CD14-positive monocyte (primary cell): ENCODE results near the gene COQ9. TPM values are rescaled to one million over a fixed set of nuclear protein-coding genes. Genes with fewer than 3 reads are reported as not detected.
"Not testable (repeated sequence)": the region's sequence is repeated elsewhere in the genome, so short reads cannot be mapped to it uniquely, and the experiment has no call there.

Source experiments
- DNase-seq, 3 donors: peaks; one replicate each; pipeline ENCODE4 v3.0.0-alpha.2; 2011 to 2022
- H2AFZ ChIP-seq: 2 replicates; pipeline ENCODE4 v1.6.0; 2012; ENCODE audit warnings: mild to moderate bottlenecking, low read depth, low read length, inconsistent platforms; ENCODE audit not compliant: insufficient read depth, poor library complexity, severe bottlenecking
- H3K27ac ChIP-seq, 2 donors: 1 replicate in 1 of 2; 2 replicates in 1 of 2; pipeline ENCODE4 v1.5.1; 2012 to 2013; ENCODE audit warnings: low read length in 2 of 2, control low read depth in 1 of 2, inconsistent platforms in 1 of 2, low read depth in 1 of 2, mild to moderate bottlenecking in 1 of 2
- H3K27me3 ChIP-seq, 2 donors: one replicate each; pipeline versions ENCODE4 v1.6.0 to v1.6.1; 2011 to 2013; ENCODE audit warnings: low read length in 2 of 2; ENCODE audit not compliant: control insufficient read depth in 2 of 2, insufficient read depth in 2 of 2
- H3K36me3 ChIP-seq, 2 donors: replicated peaks in 1 of 2; 1 replicate in 1 of 2; 2 replicates in 1 of 2; pipeline versions ENCODE4 v1.5.1 to v1.6.1; 2012 to 2013; ENCODE audit warnings: low read length in 2 of 2, control low read depth in 1 of 2, inconsistent platforms in 1 of 2, mild to moderate bottlenecking in 1 of 2; ENCODE audit not compliant: insufficient read depth in 2 of 2, control insufficient read depth in 1 of 2
- H3K4me1 ChIP-seq, 2 donors: 1 replicate in 1 of 2; 2 replicates in 1 of 2; pipeline versions ENCODE4 v1.5.1 to v1.6.1; 2012 to 2013; ENCODE audit warnings: low read length in 2 of 2, control low read depth in 1 of 2, inconsistent platforms in 1 of 2, mild to moderate bottlenecking in 1 of 2, moderate library complexity in 1 of 2; ENCODE audit not compliant: insufficient read depth in 2 of 2, control insufficient read depth in 1 of 2
- H3K4me2 ChIP-seq: replicated peaks from 2 replicates; pipeline ENCODE3; 2012; ENCODE audit warnings: low read length, moderate library complexity, mild to moderate bottlenecking; ENCODE audit not compliant: poor library complexity, severe bottlenecking; ENCODE audit errors: extremely low read depth
- H3K4me3 ChIP-seq, 3 experiments: fragments of 200-600 bp in 1 of 3; sonication (generic) in 1 of 3; replicated peaks in 1 of 3; 1 replicate in 2 of 3; 2 replicates in 1 of 3; pipeline ENCODE4 v1.5.1; 2011 to 2013; ENCODE audit warnings: low read length in 3 of 3, mild to moderate bottlenecking in 3 of 3, control low read depth in 2 of 3, low read depth in 2 of 3, inconsistent platforms in 1 of 3, moderate library complexity in 1 of 3
- H3K79me2 ChIP-seq: 2 replicates; pipeline ENCODE4 v1.6.0; 2012; ENCODE audit warnings: mild to moderate bottlenecking, control low read depth, inconsistent platforms, low read length, moderate library complexity; ENCODE audit not compliant: insufficient read depth
- H3K9ac ChIP-seq: 2 replicates; pipeline ENCODE4 v1.6.0; 2017; ENCODE audit warnings: low read length, mild to moderate bottlenecking; ENCODE audit not compliant: insufficient read depth, poor library complexity, severe bottlenecking
- H3K9me3 ChIP-seq, 2 donors: replicated peaks in 1 of 2; 1 replicate in 1 of 2; 2 replicates in 1 of 2; pipeline versions ENCODE4 v1.5.1 to v1.6.1; 2012 to 2013; ENCODE audit warnings: low read length in 2 of 2, control low read depth in 1 of 2; ENCODE audit not compliant: control insufficient read depth in 1 of 2, insufficient read depth in 1 of 2
- H4K20me1 ChIP-seq: 2 replicates; pipeline ENCODE4 v1.6.0; 2012; ENCODE audit warnings: mild to moderate bottlenecking, low read length, control low read depth, moderate library complexity; ENCODE audit not compliant: insufficient read depth
- H3K27ac Mint-ChIP-seq, 7 donors: one replicate each; pipeline ENCODE4 v1.8.0; 2020; ENCODE audit warnings: mild to moderate bottlenecking in 7 of 7, mixed read lengths in 7 of 7, moderate library complexity in 6 of 7, inconsistent platforms in 2 of 7
- H3K27me3 Mint-ChIP-seq, 3 donors: one replicate each; pipeline ENCODE4 v1.8.0; 2021 to 2022; ENCODE audit warnings: low read depth in 3 of 3, mild to moderate bottlenecking in 3 of 3, mixed read lengths in 3 of 3, moderate library complexity in 3 of 3, inconsistent platforms in 1 of 3
- H3K36me3 Mint-ChIP-seq, 2 donors: one replicate each; pipeline ENCODE4 v1.8.0; 2020; ENCODE audit warnings: mixed read lengths in 2 of 2, inconsistent platforms in 1 of 2, mild to moderate bottlenecking in 1 of 2
- H3K4me1 Mint-ChIP-seq: one replicate; pipeline ENCODE4 v1.8.0; 2020; ENCODE audit warnings: mild to moderate bottlenecking, mixed read lengths
- H3K4me3 Mint-ChIP-seq, 2 donors: one replicate each; pipeline ENCODE4 v1.8.0; 2020; ENCODE audit warnings: mild to moderate bottlenecking in 2 of 2, mixed read lengths in 2 of 2, moderate library complexity in 1 of 2
- H3K9me3 Mint-ChIP-seq, 7 donors: one replicate each; pipeline ENCODE4 v1.8.0; 2020 to 2022; ENCODE audit warnings: mixed read lengths in 7 of 7, mild to moderate bottlenecking in 6 of 7, moderate library complexity in 6 of 7, inconsistent platforms in 2 of 7
- CTCF ChIP-seq: fragments of 200-600 bp; IDR thresholded peaks from one replicate; pipeline ENCODE4 v1.8.0; 2022; ENCODE audit warnings: antibody characterized with exemption, mild to moderate bottlenecking
- WGBS: methylation state at CpG from one replicate; pipeline ENCODE4 v1.1.5; 2013; ENCODE audit warnings: missing lambda C conversion rate; ENCODE audit not compliant: insufficient coverage; 5-methylcytosine and 5-hydroxymethylcytosine counted together
- intact Hi-C, 2 donors: fragments of 100-400 bp; cut with micrococcal nuclease; formaldehyde crosslinking; loops; one replicate each; pipeline versions ENCODE4 v1.15.0 to v1.15.1; 2023
- polyA plus RNA-seq, 3 donors: library from polyadenylated mRNA; depleted of rRNA in 1 of 3; unstranded in 2 of 3; stranded (reverse) in 1 of 3; fragments of 300-500 nt in 2 of 3; fragments of >200 nt in 1 of 3; fragmentation: Illumina TruSeq in 2 of 3; gene quantifications; 1 replicate in 2 of 3; 2 replicates in 1 of 3; pipeline ENCODE4 v1.2.3, GENCODE V29; 2012 to 2021

Gene COQ9
- polyA plus RNA-seq, 3 donors: 32.7 to 47.8 (median 38.4) TPM

- H3K27me3 ChIP-seq: no peaks in the 10 kb centered on the region
- Mint-ChIP-seq H3K27ac (no peak overlapping the region), H3K27me3 (no peaks in the 10 kb centered on the region), H3K4me1 (no peaks in the 10 kb centered on the region), H3K9me3 (no peaks in the 10 kb centered on the region), H3K36me3 (peaks cover 82 to 95% of the 10 kb centered on the region in 2 donors), H3K4me3 (no peak overlapping the region)
- no peaks in the 10 kb centered on the region for H3K4me1 ChIP-seq
- no peak overlapping the region for H3K9ac ChIP-seq
- no peak for TF ChIP-seq CTCF
- no peak for DNase-seq
- H3K27ac ChIP-seq: no peak overlapping the region
- H3K36me3 ChIP-seq: peaks cover 83 to 98% of the 10 kb centered on the region in 2 donors
- WGBS: 100% methylated on average over 1 of the region's 2 CpGs
- no peak overlapping the region for H2AFZ ChIP-seq
- no peaks in the 10 kb centered on the region for H3K9me3 ChIP-seq
- no peaks in the 10 kb centered on the region for H3K79me2 ChIP-seq
- H3K4me3 ChIP-seq: no peak overlapping the region
- H4K20me1 ChIP-seq: no peaks in the 10 kb centered on the region
- intact Hi-C loops: no loop called here
- no peak overlapping the region for H3K4me2 ChIP-seq
These were observed 13.3 kb upstream of the COQ9 start for GRCh38 chr16:57434003-57434402.

DNA sequence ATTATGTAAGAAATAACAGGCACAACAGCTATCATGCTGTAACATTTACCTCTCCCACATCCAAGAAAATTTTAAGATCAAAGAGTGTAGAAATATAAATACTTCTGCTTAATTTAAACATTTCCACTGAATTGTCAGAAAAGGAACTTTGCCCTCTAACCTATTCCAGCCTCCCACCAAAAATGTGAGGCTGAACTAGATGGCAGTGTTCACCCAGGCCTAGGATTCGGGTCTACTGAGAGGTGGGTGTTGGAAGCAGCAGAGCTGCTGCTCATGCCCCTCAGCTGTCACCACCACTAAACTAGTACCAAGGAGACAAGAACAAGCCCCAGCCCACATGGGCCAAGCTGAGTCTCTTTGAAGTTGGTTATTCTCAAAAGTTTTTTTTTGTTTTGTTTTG, 11.4 kb upstream of the COQ9 start:
- intact Hi-C loops: no loop called here
- Mint-ChIP-seq H3K27ac (no peak overlapping the region), H3K4me3 (no peak overlapping the region), H3K9me3 (peaks cover 11 to 14% (median 12%) of the 10 kb centered on the region in 7 donors), H3K4me1 (no peaks in the 10 kb centered on the region), H3K36me3 (peaks cover 85 to 95% of the 10 kb centered on the region in 2 donors), H3K27me3 (no peaks in the 10 kb centered on the region)
- Histone ChIP-seq H3K79me2 (no peaks in the 10 kb centered on the region), H4K20me1 (no peaks in the 10 kb centered on the region), H3K27me3 (no peaks in the 10 kb centered on the region), H3K36me3 (peaks cover 84 to 99% of the 10 kb centered on the region in 2 donors), H3K4me3 (no peak overlapping the region), H3K9me3 (peaks cover 12 to 16% of the 10 kb centered on the region in 2 donors), H3K27ac (no peak overlapping the region), H3K9ac (no peak overlapping the region), H3K4me2 (no peak overlapping the region), H2AFZ (no peak overlapping the region), H3K4me1 (no peaks in the 10 kb centered on the region)
- TF ChIP-seq CTCF: no peak
- no CpG with 5 or more reads among the region's 1 CpG for WGBS
- no peak for DNase-seq

GRCh38 chr16:57439947-57440346, 7.3 kb upstream of the COQ9 start:
- not testable (repeated sequence) for DNase-seq, H3K4me3 ChIP-seq, H3K4me1 Mint-ChIP-seq, H4K20me1 ChIP-seq, H3K27me3 Mint-ChIP-seq, H3K4me3 Mint-ChIP-seq, H3K4me1 ChIP-seq, H3K27ac ChIP-seq, H3K4me2 ChIP-seq, H3K27me3 ChIP-seq, H2AFZ ChIP-seq, H3K9ac ChIP-seq, H3K27ac Mint-ChIP-seq
- H3K9me3 ChIP-seq: peaks cover 13 to 25% of the 10 kb centered on the region in 2 donors
- peaks cover 45 to 74% of the 10 kb centered on the region in 2 donors for H3K36me3 ChIP-seq
- intact Hi-C loops: loop anchor here in 1 of 2 donors (10.0 kb wide), 1 partner anchor 255 kb away; the partner anchor contains the start of genes PSME3IP1 and RSPRY1
- Mint-ChIP-seq H3K36me3 (peaks cover 57 to 65% of the 10 kb centered on the region in 2 donors), H3K9me3 (peaks cover 12 to 18% (median 15%) of the 10 kb centered on the region in 7 donors)
- peaks cover 25% of the 10 kb centered on the region for H3K79me2 ChIP-seq
- 100% methylated on average over 4 of the region's 8 CpGs for WGBS
